ENCODE measurements around the gene PPM1H. TPM values are rescaled to one million over a fixed set of nuclear protein-coding genes. Genes with fewer than 3 reads are reported as not detected.

The PPM1H gene
- total and polyA plus RNA-seq, 2 of the 8 experiments (the other 6 are each of a cell fraction or from before 2014, with no cell fraction given) = 16.4 to 36.1 TPM

DNA sequence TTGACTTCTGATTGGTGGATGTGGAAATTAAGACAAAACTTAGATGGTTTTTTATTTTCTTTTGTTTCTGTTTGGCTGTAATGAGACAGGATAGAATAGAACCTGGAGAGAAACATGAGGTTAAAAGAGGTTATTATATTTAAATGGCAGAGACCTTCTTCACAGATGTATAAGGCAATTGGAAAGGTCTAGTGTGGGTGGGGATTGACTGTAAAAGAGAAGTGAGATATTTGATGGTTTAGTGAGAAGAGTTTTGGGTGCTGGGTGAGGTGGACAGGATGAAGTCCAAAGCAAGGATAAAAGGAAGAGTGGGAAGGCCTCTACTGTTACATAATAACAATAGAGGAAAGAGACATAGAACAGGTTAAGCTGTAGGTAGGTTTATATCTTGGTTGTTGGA, 43.8 kb upstream of the PPM1H start (continued):
- TF ChIP-seq HDAC6 (IDR thresholded peaks at IDR 0.05; ENCODE audit: low read depth, low read length) = no peak
